Fibroblast of lung (primary cell): ENCODE results near the gene NUP155. TPM values are rescaled to one million over a fixed set of nuclear protein-coding genes. Genes with fewer than 3 reads are reported as not detected.
"Not testable (repeated sequence)": the region's sequence is repeated elsewhere in the genome, so short reads cannot be mapped to it uniquely, and the experiment has no call there.

Experiments
- DNase-seq, 2 donors: peaks; one replicate each; pipeline versions ENCODE4 v3.0.0 to v3.0.0-alpha.2; 2010; ENCODE audit warnings: low read depth in 2 of 2
- H2AFZ ChIP-seq: 2 replicates; pipeline ENCODE4 v1.5.1; 2012; ENCODE audit warnings: low read length, control low read depth, inconsistent platforms
- H3K27ac ChIP-seq: 2 replicates; pipeline ENCODE4 v1.5.1; 2011; ENCODE audit warnings: low read length, control low read depth; ENCODE audit not compliant: insufficient read depth
- H3K27me3 ChIP-seq: 2 replicates; pipeline ENCODE4 v1.5.1; 2011; ENCODE audit warnings: mild to moderate bottlenecking, low read length; ENCODE audit not compliant: control insufficient read depth, insufficient read depth
- H3K36me3 ChIP-seq: 2 replicates; pipeline ENCODE4 v1.5.1; 2011; ENCODE audit warnings: low read length; ENCODE audit not compliant: control insufficient read depth, insufficient read depth
- H3K4me1 ChIP-seq: 2 replicates; pipeline ENCODE4 v1.5.1; 2011; ENCODE audit warnings: low read length; ENCODE audit not compliant: control insufficient read depth, insufficient read depth; ENCODE audit errors: extremely low read depth
- H3K4me2 ChIP-seq: 2 replicates; pipeline ENCODE4 v1.5.1; 2011; ENCODE audit warnings: low read length, control low read depth; ENCODE audit not compliant: insufficient read depth; ENCODE audit errors: extremely low read depth
- H3K4me3 ChIP-seq, 4 experiments: fragments of 200-600 bp in 1 of 4; sonication (generic) in 1 of 4; replicated peaks in 1 of 4; 2 replicates each; pipeline ENCODE4 v1.5.1; 2011 to 2016; ENCODE audit warnings: low read length in 4 of 4, low read depth in 3 of 4, mild to moderate bottlenecking in 3 of 4, control low read depth in 2 of 4, inconsistent platforms in 1 of 4, mixed read lengths in 1 of 4; ENCODE audit not compliant: insufficient read depth in 1 of 4; ENCODE audit errors: control extremely low read depth in 1 of 4
- H3K79me2 ChIP-seq: 2 replicates; pipeline ENCODE4 v1.5.1; 2012; ENCODE audit warnings: mild to moderate bottlenecking, low read length, inconsistent platforms; ENCODE audit not compliant: control insufficient read depth, insufficient read depth
- H3K9ac ChIP-seq: 2 replicates; pipeline ENCODE4 v1.5.1; 2011; ENCODE audit warnings: mild to moderate bottlenecking, low read length, control low read depth; ENCODE audit not compliant: insufficient read depth
- H3K9me3 ChIP-seq: 2 replicates; pipeline ENCODE4 v1.5.1; 2012; ENCODE audit warnings: low read depth, low read length; ENCODE audit not compliant: control insufficient read depth, insufficient read depth
- H4K20me1 ChIP-seq: 2 replicates; pipeline ENCODE4 v1.5.1; 2011; ENCODE audit warnings: low read length; ENCODE audit not compliant: control insufficient read depth, insufficient read depth; ENCODE audit errors: extremely low read depth
- EZH2 ChIP-seq: IDR thresholded peaks from 2 replicates; pipeline ENCODE4 v1.5.1; 2012; ENCODE audit warnings: low read length, control low read depth, mild to moderate bottlenecking; ENCODE audit errors: missing control alignments
- polyA plus RNA-seq, 2 donors: library from polyadenylated mRNA; depleted of rRNA in 1 of 2; stranded (reverse) in 1 of 2; unstranded in 1 of 2; fragments of >200 nt; gene quantifications; 2 replicates each; pipeline ENCODE4 v1.2.1, GENCODE V29; 2011 to 2012; ENCODE audit warnings: missing spikeins in 1 of 2
- total RNA-seq: library from RNA; depleted of rRNA; stranded (reverse); fragments of >200 nt; gene quantifications from 2 replicates; pipeline ENCODE4 v1.2.1, GENCODE V29; 2014
- TF ChIP-seq, protein P1 (sequence below), 2 donors: IDR thresholded peaks in 1 of 2; conservative IDR thresholded peaks in 1 of 2; 1 replicate in 1 of 2; 2 replicates in 1 of 2; pipeline ENCODE4 v1.5.1; 2011 to 2012; ENCODE audit warnings: low read length in 2 of 2, control low read depth in 1 of 2, inconsistent platforms in 1 of 2, low read depth in 1 of 2, mild to moderate bottlenecking in 1 of 2

Gene NUP155
- total and polyA plus RNA-seq, 2 donors (not counting 1 experiment from before 2014, with no cell fraction given), result 16.6 to 26.3 TPM

DNA sequence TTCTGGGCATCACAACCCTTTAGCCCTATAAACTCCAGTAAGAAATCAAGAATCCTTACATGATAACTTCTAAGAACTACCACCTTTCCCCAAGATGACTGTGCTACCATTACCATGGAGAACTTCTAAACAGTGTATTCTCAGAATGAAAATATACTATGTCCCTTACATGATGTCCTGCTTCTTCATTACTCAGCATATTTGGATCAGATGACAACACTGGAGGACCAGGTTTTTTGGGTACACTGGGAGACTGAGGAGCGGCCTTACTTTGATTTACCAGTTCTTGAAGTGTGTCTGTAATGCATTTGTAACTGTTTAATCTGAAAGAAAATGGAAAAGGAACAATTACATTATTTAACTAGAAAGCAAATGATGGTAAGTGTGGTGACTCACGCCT is 66.0 kb downstream of the NUP155 start:
- no peak for TF ChIP-seq EZH2
- TF ChIP-seq, protein P1, sequence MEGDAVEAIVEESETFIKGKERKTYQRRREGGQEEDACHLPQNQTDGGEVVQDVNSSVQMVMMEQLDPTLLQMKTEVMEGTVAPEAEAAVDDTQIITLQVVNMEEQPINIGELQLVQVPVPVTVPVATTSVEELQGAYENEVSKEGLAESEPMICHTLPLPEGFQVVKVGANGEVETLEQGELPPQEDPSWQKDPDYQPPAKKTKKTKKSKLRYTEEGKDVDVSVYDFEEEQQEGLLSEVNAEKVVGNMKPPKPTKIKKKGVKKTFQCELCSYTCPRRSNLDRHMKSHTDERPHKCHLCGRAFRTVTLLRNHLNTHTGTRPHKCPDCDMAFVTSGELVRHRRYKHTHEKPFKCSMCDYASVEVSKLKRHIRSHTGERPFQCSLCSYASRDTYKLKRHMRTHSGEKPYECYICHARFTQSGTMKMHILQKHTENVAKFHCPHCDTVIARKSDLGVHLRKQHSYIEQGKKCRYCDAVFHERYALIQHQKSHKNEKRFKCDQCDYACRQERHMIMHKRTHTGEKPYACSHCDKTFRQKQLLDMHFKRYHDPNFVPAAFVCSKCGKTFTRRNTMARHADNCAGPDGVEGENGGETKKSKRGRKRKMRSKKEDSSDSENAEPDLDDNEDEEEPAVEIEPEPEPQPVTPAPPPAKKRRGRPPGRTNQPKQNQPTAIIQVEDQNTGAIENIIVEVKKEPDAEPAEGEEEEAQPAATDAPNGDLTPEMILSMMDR (conservative IDR thresholded peaks at IDR 0.05 in 1 of 2, IDR thresholded peaks at IDR 0.05 in 1 of 2; ENCODE audit: low read depth in 1 of 2, low read length in 2 of 2), result no peak
- Histone ChIP-seq H3K36me3 (peaks cover 8% of the 10 kb centered on the region), H3K9ac (no peak overlapping the region), H3K79me2 (no peaks in the 10 kb centered on the region), H3K27me3 (no peaks in the 10 kb centered on the region), H4K20me1 (no peaks in the 10 kb centered on the region), H3K4me1 (no peaks in the 10 kb centered on the region), H2AFZ (no peak overlapping the region), H3K9me3 (no peaks in the 10 kb centered on the region), H3K4me2 (no peak overlapping the region), H3K4me3 (no peak overlapping the region), H3K27ac (no peak overlapping the region)
- DNase-seq, result no peak

DNA sequence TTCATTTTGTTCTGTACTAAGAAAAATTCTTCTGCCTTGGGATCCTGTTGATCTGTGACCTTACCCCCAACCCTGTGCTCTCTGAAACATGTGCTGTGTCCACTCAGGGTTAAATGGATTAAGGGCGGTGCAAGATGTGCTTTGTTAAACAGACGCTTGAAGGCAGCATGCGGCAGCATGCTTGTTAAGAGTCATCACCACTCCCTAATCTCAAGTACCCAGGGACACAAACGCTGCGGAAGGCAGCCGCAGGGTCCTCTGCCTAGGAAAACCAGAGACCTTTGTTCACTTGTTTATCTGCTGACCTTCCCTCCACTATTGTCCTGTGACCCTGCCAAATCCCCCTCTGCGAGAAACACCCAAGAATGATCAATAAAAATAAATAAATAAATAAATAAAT is 74.6 kb downstream of the NUP155 start:
- H2AFZ ChIP-seq, result not testable (repeated sequence)

DNA sequence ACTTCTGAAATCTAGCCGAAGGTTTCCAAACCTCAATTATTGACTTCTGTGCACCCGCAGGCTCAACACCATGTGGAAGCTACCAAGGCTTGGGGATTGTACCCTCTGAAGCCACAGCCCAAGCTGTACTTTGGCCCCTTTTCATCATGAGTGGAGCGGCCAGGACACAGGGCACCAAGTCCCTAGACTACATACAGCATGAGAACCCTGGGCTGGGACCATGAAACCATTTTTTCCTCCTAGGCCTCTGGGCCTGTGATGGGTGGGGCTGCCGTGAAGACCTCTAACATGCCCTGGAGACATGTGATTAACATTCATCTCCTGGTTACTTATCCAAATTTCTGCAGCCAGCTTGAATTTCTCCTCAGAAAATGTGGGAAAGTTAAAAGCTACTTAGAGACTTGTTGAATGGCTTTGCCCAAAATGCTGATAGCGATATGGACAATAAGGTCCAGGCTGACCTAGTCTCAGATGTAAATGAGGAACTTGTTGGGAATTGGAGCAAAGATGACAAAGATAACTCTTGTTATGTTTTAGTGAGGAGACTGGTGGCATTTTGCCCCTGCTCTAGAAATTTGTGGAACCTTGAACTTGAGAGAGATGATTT is 87.6 kb downstream of the NUP155 start:
- H3K4me1 ChIP-seq, result no peaks in the 10 kb centered on the region
- H3K36me3 ChIP-seq, result no peaks in the 10 kb centered on the region
- H3K79me2 ChIP-seq, result no peaks in the 10 kb centered on the region
- TF ChIP-seq, protein P1 (conservative IDR thresholded peaks at IDR 0.05 in 1 of 2, IDR thresholded peaks at IDR 0.05 in 1 of 2; ENCODE audit: low read depth in 1 of 2, low read length in 2 of 2), result no peak
- no peak for TF ChIP-seq EZH2
- H3K27me3 ChIP-seq, result no peaks in the 10 kb centered on the region
- no peak overlapping the region for H3K27ac ChIP-seq
- H3K4me3 ChIP-seq, result no peak overlapping the region
- H3K4me2 ChIP-seq, result no peak overlapping the region
- DNase-seq, result no peak
- no peaks in the 10 kb centered on the region for H4K20me1 ChIP-seq
- no peak overlapping the region for H2AFZ ChIP-seq
- no peaks in the 10 kb centered on the region for H3K9me3 ChIP-seq
- H3K9ac ChIP-seq, result no peak overlapping the region

More for the DNA sequence above, 74.6 kb downstream of the NUP155 start:
- not testable (repeated sequence) for DNase-seq, H3K4me1 ChIP-seq, H3K79me2 ChIP-seq, H3K36me3 ChIP-seq, H4K20me1 ChIP-seq, H3K9me3 ChIP-seq, H3K27ac ChIP-seq, H3K9ac ChIP-seq, H3K4me3 ChIP-seq, H3K4me2 ChIP-seq, H3K27me3 ChIP-seq
